D721Med (cell line): ENCODE results near the gene LIMK2.

ENCODE experiments used
- DNase-seq: peaks from one replicate; pipeline ENCODE4 v3.0.0; 2011; ENCODE audit warnings: low spot score; ENCODE audit not compliant: insufficient read length
- FAIRE-seq: peaks from 2 replicates; lab custom pipeline; 2011; peaks lifted over from hg19 to GRCh38; lab: Jason Lieb, UNC
- CTCF ChIP-seq: IDR thresholded peaks from 2 replicates; pipeline ENCODE4 v1.5.1; 2012; ENCODE audit warnings: mild to moderate bottlenecking, control low read depth; ENCODE audit not compliant: insufficient read depth; ENCODE audit errors: missing control alignments

LIMK2 gene

GRCh38 chr22:31262312-31263133 lies 50.4 kb downstream of the LIMK2 start:
- FAIRE-seq (no peak), DNase-seq (no peak)
- TF ChIP-seq CTCF = no peak

- FAIRE-seq (no peak), DNase-seq (no peak)
- no peak for TF ChIP-seq CTCF
These were observed 52.0 kb downstream of the LIMK2 start for GRCh38 chr22:31263896-31264640.

GRCh38 chr22:31268281-31268680 lies 56.2 kb downstream of the LIMK2 start:
- TF ChIP-seq CTCF = no peak
- DNase-seq (no peak), FAIRE-seq (no peak)

- TF ChIP-seq CTCF = no peak
- no peak for DNase-seq
- FAIRE-seq = no peak
These were observed 57.9 kb downstream of the LIMK2 start for GRCh38 chr22:31269892-31270579.

- DNase-seq (no peak), FAIRE-seq (no peak)
- no peak for TF ChIP-seq CTCF
These were observed 58.9 kb downstream of the LIMK2 start for GRCh38 chr22:31271026-31271425.

- no peak for DNase-seq
- no peak for FAIRE-seq
These were observed 59.4 kb downstream of the LIMK2 start for GRCh38 chr22:31271485-31271884.

More at GRCh38 chr22:31271485-31271884, 59.4 kb downstream of the LIMK2 start:
- TF ChIP-seq CTCF = no peak
